Kidney tubule cell (primary cell): Measurements from ENCODE around the gene MTMR11.
"Not testable (repeated sequence)": the region's sequence is repeated elsewhere in the genome, so short reads cannot be mapped to it uniquely, and the experiment has no call there.

Experiments used
- DNase-seq: peaks from one replicate; pipeline ENCODE4 v3.0.0-alpha.2; 2018; ENCODE audit warnings: low spot score

Gene MTMR11, protein sequence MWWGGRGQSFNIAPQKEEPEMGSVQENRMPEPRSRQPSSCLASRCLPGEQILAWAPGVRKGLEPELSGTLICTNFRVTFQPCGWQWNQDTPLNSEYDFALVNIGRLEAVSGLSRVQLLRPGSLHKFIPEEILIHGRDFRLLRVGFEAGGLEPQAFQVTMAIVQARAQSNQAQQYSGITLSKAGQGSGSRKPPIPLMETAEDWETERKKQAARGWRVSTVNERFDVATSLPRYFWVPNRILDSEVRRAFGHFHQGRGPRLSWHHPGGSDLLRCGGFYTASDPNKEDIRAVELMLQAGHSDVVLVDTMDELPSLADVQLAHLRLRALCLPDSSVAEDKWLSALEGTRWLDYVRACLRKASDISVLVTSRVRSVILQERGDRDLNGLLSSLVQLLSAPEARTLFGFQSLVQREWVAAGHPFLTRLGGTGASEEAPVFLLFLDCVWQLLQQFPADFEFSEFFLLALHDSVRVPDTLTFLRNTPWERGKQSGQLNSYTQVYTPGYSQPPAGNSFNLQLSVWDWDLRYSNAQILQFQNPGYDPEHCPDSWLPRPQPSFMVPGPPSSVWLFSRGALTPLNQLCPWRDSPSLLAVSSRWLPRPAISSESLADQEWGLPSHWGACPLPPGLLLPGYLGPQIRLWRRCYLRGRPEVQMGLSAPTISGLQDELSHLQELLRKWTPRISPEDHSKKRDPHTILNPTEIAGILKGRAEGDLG

DNA sequence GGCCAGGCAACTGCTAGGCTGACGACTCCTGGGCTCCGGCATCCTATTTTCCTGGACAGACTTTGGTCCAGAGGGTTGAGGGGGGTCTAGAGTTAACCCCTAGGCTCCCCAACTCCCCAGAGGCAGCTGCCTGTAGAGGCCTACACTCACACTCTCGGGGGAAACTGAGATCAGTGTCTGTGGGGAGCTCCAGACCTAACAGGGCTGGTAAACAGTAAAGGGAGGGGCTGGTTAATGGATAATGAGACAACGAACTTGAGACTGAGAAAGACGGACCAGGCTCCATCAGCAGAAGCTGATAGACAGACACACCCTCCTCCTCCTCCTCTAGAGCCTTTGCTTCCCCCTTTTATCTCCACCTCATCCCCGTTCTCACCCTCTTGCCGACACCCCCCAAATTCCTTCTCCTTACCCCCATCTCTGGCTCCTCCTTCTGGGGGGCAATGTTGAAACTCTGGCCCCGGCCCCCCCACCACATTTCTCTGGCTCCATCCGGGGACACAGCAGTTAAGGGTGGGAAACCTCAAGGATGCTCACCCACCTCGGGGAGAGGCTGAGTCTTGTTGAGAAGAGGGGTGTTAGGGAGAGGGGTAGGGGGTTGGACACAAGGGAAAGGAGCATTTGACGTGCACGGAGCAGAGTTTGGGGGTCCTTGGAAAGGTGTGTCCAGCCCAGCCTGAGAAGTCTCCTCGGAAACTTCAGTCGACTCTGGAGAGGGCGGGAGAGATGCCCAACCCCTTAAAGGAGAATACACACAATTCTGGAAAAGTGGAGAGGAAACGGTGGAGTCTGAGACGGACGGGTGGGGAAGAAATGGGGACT lies at the start of gene MTMR11:
Gene MTMR11, minus strand, starts transcription at position 710 of the 822 bp plus-strand sequence. Its CDS starts 232 bp downstream, at position 478.
- peak; percentile 53 for DNase-seq

DNA sequence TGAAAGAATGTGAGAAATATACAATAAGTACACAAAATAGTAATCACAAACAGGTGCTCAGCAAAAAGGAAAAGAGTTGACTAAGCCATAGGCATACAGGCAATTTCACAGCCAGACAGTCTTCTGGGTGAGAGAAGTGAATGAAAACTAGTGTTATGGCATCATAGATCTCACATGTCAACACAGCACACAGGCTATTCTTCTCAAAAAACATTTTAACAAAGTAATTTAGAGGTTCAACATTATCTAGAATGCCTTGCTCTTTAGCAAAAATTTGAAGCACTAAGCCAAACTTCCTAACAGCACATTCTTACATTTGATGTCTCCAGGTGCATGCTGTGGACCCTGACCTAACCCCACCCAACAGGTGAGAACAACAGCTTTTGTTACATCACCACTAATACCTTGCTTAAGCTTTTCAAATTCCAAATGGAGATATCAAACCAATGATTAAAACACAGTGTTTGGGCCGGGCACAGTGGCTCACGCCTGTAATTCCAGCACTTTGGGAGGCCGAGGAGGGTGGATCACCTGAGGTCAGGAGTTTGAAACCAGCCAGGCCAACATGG lies 43.4 kb upstream of the MTMR11 start:
- DNase-seq: no peak

DNA sequence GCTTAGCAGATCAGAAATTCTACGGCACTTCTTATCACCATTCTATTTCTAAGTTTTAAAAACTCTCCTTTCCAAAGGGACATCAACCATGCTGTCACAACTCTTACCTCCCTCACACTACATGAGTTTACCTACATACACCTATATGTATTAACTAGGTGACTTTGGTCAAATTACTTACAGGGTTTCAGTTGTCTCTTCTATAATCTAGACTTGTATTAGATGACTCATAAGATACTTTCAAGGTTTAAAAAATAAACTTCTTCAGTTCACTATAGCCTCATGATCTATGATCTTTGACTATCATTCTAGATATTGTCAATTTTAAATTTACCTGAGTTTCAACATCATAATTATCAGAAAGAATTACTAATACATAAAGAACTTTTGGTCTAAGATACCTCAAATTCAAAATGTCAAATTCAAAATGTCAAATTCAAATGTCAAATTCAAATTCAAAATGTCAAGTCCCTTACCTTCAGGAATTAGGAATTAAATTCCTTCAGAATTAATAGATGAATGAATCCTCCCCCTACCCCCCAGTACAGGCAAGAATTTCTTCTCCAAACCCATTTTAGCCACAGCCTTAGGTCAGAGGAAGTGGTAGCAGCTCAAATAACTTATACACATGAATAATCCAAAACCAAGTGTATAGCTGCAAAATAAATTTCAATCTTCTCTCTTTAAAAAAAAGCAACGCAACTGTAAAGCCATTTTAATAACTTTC lies 42.7 kb upstream of the MTMR11 start:
- peak; percentile 29 for DNase-seq

DNA sequence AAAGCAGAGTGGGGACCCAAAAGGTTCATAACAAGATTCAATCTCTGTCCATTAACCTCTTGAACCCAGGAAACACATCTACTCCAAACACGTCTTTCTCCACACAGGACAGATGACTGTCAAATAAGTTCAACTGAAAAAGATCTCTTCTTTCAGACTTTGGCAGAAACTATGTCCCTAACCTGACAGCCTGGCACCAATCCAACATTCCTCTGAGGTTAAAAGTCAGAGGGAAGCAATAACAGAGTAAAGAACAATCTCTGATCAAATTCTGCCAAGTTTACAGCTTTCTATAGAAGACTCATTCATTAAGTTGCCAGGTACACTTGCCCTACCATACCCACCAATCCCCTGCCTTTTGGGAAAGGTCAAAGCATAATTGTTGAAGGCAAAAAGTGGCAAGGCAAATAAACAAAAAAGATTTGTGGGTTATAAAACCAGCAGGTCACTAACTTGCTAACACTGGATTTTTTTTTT lies 41.9 kb upstream of the MTMR11 start:
- peak; percentile 71 for DNase-seq

DNA sequence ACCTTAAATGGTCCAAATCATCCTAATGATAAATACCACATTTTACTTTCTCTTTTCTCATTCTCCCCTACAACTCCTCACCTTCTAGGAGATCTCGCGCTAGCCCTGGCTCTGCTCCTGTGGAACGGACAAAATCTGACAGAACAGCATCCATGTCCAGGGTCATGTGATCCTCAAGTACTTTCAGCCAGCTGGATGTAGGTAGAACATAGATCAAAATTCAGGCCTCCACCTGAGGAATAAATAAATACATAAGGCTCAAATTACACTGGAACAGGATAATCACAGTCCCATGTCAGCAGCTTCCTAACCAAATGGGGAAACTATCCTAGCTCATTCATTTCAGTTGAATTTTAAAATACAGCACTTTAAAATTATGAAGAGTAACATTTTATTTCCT lies 40.7 kb upstream of the MTMR11 start:
- DNase-seq: no peak

GRCh38 chr1:149972547-149972946 lies 35.9 kb upstream of the MTMR11 start:
- DNase-seq: no peak

DNA sequence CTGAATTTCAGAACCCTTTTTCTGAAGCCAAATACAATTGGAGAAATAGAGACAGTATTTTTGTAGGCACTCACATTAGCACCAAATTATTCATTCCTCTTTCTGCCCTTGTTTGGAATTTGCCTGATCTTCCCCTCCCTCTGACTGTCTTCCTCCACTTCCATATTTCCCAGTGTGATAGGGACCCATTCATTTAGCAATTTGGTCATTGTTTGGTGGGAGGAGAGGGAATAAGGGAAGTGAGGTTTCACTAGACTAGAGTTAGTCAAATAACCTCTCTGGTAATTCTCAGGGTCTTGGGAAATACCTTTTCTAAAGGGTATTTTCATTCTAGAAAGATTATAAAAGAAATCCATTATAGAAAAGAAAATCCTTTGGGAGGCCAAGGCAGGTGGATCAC lies 31.0 kb upstream of the MTMR11 start:
- DNase-seq: no peak

DNA sequence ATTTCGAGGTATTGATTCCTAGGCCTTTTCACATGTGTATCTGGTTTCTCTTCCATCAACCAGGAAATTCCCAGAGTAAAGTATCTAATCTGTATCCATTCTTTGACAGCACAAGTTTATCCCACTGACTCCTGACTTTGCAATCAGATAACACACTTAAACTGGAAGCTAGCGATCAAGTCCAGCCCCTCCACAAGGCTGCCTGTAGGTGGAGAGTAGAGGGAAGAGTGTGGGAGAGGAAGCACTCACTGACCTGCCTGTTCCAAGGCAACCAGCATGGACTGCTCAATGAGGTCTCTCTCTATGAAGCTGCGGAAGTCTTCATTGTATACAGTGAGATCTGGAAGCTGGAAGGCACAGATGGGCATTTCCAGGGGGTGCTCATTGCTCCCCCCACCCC lies 30.4 kb upstream of the MTMR11 start:
- DNase-seq: no peak

GRCh38 chr1:149966405-149966804 lies 29.7 kb upstream of the MTMR11 start:
- no peak for DNase-seq

- DNase-seq: no peak
These were observed 28.8 kb upstream of the MTMR11 start for GRCh38 chr1:149965440-149965839.

GRCh38 chr1:149963358-149963757 lies 26.7 kb upstream of the MTMR11 start:
- DNase-seq: no peak

- no peak for DNase-seq
These were observed 26.1 kb upstream of the MTMR11 start for GRCh38 chr1:149962736-149963135.

GRCh38 chr1:149962039-149962647 lies 25.5 kb upstream of the MTMR11 start:
- DNase-seq: peak; percentile 79

DNA sequence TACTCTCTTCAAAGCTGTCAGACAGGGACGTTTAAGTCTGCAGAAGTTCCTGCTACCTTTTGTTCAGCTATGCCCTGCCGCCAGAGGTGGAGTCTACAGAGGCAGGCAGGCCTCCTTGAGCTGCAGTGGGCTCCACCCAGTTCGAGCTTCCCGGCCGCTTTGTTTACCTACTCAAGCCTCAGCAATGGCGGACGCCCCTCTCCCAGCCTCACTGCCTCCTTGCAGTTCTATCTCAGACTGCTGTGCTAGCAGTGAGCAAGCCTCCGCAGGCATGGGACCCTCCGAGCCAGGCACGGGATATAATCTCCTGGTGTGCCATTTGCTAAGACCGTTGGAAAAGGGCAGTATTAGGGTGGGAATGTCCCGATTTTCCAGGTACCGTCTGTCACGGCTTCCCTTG lies 20.9 kb upstream of the MTMR11 start:
- DNase-seq: not testable (repeated sequence)

GRCh38 chr1:149949911-149950310 lies 13.2 kb upstream of the MTMR11 start:
- DNase-seq: no peak

GRCh38 chr1:149945206-149945605 lies 8.5 kb upstream of the MTMR11 start:
- no peak for DNase-seq

- DNase-seq: no peak
These were observed 6.2 kb upstream of the MTMR11 start for GRCh38 chr1:149942885-149943284.

- DNase-seq: no peak
These were observed 5.5 kb upstream of the MTMR11 start for GRCh38 chr1:149942207-149942606.

DNA sequence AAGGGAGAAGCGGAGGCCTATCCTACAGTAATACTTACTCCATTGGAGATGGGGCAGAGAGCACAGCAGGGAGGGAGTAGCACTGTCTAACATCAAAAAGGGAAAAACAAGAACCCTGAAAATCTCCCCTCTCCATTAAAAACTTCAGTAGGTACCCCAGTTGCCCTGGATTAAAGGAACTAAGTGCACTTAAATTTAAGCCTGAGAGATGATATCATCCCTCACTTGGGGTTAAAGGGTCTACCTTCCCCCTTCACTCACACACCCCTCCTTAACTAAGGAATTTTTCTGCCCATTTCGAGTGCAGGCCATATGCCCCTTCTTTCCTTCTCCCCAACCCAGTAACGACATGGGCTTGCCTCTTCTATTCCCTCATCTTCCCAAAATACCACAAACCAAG lies 3.7 kb upstream of the MTMR11 start:
- no peak for DNase-seq

- not testable (repeated sequence) for DNase-seq
These were observed 2.0 kb upstream of the MTMR11 start for GRCh38 chr1:149938668-149939003.

GRCh38 chr1:149937759-149938158 lies 1.1 kb upstream of the MTMR11 start:
- no peak for DNase-seq
